Small intestine (tissue), 7 donors: Measurements from ENCODE around the gene EYA3. TPM values are rescaled to one million over a fixed set of nuclear protein-coding genes. Genes with fewer than 3 reads are reported as not detected.

Source experiments
- DNase-seq, 2 donors: peaks; one replicate each; pipeline versions ENCODE4 v3.0.0 to v3.0.0-alpha.2; 2013
- FAIRE-seq: peaks from 2 replicates; lab custom pipeline; 2012; peaks lifted over from hg19 to GRCh38; lab: Jason Lieb, UNC
- H3K27ac ChIP-seq, 3 donors: one replicate each; pipeline ENCODE4 v1.5.1; 2013; ENCODE audit warnings: low read length in 2 of 3, mild to moderate bottlenecking in 2 of 3, control low read depth in 1 of 3, inconsistent platforms in 1 of 3, low read depth in 1 of 3, moderate library complexity in 1 of 3
- H3K27me3 ChIP-seq, 3 donors: one replicate each; pipeline ENCODE4 v1.6.1; 2013; ENCODE audit warnings: low read length in 3 of 3, inconsistent platforms in 1 of 3; ENCODE audit not compliant: control insufficient read depth in 3 of 3, insufficient read depth in 3 of 3
- H3K36me3 ChIP-seq, 3 donors: one replicate each; pipeline ENCODE4 v1.6.1; 2013; ENCODE audit warnings: low read length in 3 of 3, inconsistent platforms in 1 of 3, low read depth in 1 of 3, mild to moderate bottlenecking in 1 of 3, moderate library complexity in 1 of 3; ENCODE audit not compliant: control insufficient read depth in 3 of 3, insufficient read depth in 2 of 3
- H3K4me1 ChIP-seq, 3 donors: one replicate each; pipeline ENCODE4 v1.6.1; 2013; ENCODE audit warnings: low read length in 2 of 3, inconsistent platforms in 1 of 3, low read depth in 1 of 3, mild to moderate bottlenecking in 1 of 3, moderate library complexity in 1 of 3; ENCODE audit not compliant: control insufficient read depth in 3 of 3, insufficient read depth in 2 of 3
- H3K4me3 ChIP-seq, 3 donors: one replicate each; pipeline ENCODE4 v1.5.1; 2013; ENCODE audit warnings: low read length in 3 of 3, control low read depth in 1 of 3, inconsistent platforms in 1 of 3, low read depth in 1 of 3, mild to moderate bottlenecking in 1 of 3, moderate library complexity in 1 of 3
- H3K9me3 ChIP-seq, 2 donors: one replicate each; pipeline ENCODE4 v1.6.1; 2013; ENCODE audit warnings: low read depth in 1 of 2, low read length in 1 of 2; ENCODE audit not compliant: control insufficient read depth in 2 of 2, insufficient read depth in 1 of 2
- WGBS, 3 donors: extraction: QIAGEN DNeasy Blood & Tissue Kit; methylation state at CpG; one replicate each; pipeline ENCODE4 v1.1.7; 2013; 5-methylcytosine and 5-hydroxymethylcytosine counted together
- polyA plus RNA-seq, 4 donors: library from polyadenylated mRNA; stranded (reverse) in 3 of 4; unstranded in 1 of 4; fragments of 200-250 nt in 3 of 4; fragments of 120-200 nt in 1 of 4; gene quantifications; one replicate each; pipeline versions ENCODE4 v1.2.1 to v1.2.3, GENCODE V29; 2013
- donor health status: healthy with polysubstance abuse.
- donor health status: control.
- donor health status: control.
- donor health status: Bipolar disorder and iron deficiency.
- donor health status: healthy.

EYA3 gene
- polyA plus RNA-seq, 4 donors: 3.2 to 17.4 (median 6.4) TPM

DNA sequence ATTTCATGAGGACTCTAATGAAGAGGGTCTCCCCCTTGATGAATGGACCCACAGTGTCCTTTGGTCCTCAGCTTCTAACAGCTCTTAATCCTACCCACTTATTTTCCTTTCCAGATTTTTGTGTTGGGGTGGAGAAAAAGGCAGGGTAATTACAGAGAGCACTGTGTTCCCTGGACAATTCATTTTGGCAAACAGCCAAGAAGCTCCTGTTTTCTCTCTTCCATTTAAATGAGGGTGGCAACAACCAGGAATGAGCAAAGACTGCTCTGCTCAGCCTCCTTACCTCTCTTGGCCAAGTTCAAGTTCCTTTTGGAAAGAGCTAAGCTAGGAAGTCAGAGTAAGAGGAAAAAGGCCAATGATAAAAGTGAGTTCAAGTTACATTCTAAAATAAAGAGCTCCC, 116.7 kb downstream of the EYA3 start:
- no peak for DNase-seq
- Histone ChIP-seq H3K4me3 (no peak overlapping the region), H3K36me3 (peaks cover 2 to 33% (median 20%) of the 10 kb centered on the region in 3 donors), H3K27ac (no peak overlapping the region), H3K4me1 (no peaks in the 10 kb centered on the region), H3K27me3 (no peaks in the 10 kb centered on the region), H3K9me3 (no peaks in the 10 kb centered on the region)
- no peak for FAIRE-seq

DNA sequence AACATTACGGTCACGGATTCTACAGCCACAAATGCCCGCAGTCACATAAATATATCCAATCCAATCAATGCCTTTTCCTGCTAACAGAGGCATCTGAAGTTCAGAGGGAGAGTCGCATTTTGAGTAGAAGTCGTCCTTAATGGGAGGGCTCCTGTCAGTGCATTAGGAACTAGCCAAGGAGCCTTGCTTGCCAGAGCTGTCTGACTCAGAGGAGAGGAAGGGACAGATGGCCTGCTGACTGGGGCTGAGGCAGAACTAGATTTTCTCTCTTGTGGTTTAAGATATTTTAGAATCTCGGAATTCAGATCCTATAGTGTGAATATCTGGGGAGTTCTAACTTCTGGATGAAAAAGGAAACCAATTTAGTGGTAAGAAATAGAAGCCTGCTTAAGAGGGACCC, 118.0 kb downstream of the EYA3 start:
- Histone ChIP-seq H3K4me3 (no peak overlapping the region), H3K36me3 (peaks cover 2 to 45% (median 18%) of the 10 kb centered on the region in 3 donors), H3K27me3 (no peaks in the 10 kb centered on the region), H3K9me3 (no peaks in the 10 kb centered on the region), H3K27ac (no peak overlapping the region), H3K4me1 (no peaks in the 10 kb centered on the region)
- no peak for DNase-seq
- FAIRE-seq: no peak
- WGBS, 3 donors: 82 to 92% (median 92%) methylated on average over 6 of the region's 6 CpGs

DNA sequence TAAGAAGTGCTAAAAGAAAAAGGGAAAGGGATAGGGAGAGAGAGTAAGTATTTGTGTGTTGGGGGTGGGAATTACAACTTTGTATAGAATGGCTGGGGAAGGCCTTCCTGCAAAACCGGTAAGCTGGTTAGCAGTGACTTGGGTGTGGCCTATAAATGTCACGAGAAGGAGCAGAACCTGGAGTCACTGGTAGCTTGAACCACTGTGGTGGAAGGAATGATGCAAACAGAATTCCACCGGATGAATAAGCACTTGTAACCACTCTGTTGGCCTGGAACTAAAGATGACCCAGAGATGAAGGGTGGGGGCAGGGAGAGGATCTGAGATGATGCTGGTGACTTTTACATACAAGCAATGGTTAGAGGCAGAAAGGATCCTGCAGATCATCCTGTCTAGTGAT, 119.7 kb downstream of the EYA3 start:
- no peak overlapping the region for H3K27ac ChIP-seq
- DNase-seq (no peak), FAIRE-seq (no peak)
- H3K36me3 ChIP-seq: peaks cover 2 to 58% (median 13%) of the 10 kb centered on the region in 3 donors
- no peaks in the 10 kb centered on the region for H3K9me3 ChIP-seq
- WGBS, 3 donors: 54 to 66% (median 61%) methylated on average over 3 of the region's 3 CpGs
- no peaks in the 10 kb centered on the region for H3K27me3 ChIP-seq
- H3K4me3 ChIP-seq: no peak overlapping the region
- H3K4me1 ChIP-seq: no peaks in the 10 kb centered on the region

DNA sequence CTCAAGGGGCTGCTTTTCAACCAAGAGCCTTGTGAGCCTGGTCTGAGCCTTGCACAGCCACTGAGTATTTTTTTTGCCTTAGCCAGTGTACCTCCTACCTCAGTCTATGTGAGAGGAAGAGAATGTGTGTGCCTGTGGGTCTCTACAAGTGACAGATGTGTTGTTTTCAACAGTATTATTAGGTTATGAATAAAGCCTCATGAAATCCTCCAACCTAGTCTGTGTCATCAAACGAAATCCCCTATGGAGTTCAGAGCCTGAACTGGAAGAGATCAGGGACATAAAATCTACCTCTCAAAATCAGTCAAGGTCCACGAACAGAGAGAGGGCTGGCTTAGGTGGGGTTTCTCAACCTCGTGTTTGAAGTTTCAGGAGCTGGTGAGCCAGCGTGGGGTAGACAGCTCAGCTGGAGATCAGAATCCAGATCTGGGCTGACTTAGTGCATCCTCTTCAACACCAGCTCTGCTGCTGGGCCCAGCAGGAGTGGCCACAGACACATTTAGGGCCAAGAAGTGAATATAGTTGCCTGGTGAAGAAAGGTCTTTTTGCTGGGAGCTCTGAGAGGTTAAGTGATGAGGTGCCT, 120.4 kb downstream of the EYA3 start:
- peaks cover 0 to 62% (median 11%) of the 10 kb centered on the region in 3 donors for H3K36me3 ChIP-seq
- 78 to 86% (median 81%) methylated on average over 4 of the region's 4 CpGs for WGBS, 3 donors
- FAIRE-seq: no peak
- DNase-seq: no peak
- H3K27me3 ChIP-seq: no peaks in the 10 kb centered on the region
- H3K4me1 ChIP-seq: no peaks in the 10 kb centered on the region
- H3K4me3 ChIP-seq: no peak overlapping the region
- peak overlapping the region in 1 of 3 donors; percentile 17 for H3K27ac ChIP-seq
- no peaks in the 10 kb centered on the region for H3K9me3 ChIP-seq

GRCh38 chr1:27967106-27967883, 121.1 kb downstream of the EYA3 start:
- WGBS, 3 donors: 92 to 95% (median 94%) methylated on average over 12 of the region's 12 CpGs
- no peaks in the 10 kb centered on the region for H3K27me3 ChIP-seq
- FAIRE-seq (no peak), DNase-seq (no peak)
- peaks cover 0 to 63% (median 10%) of the 10 kb centered on the region in 3 donors for H3K36me3 ChIP-seq
- H3K9me3 ChIP-seq: no peaks in the 10 kb centered on the region
- no peak overlapping the region for H3K27ac ChIP-seq
- H3K4me3 ChIP-seq: no peak overlapping the region
- H3K4me1 ChIP-seq: no peaks in the 10 kb centered on the region

DNA sequence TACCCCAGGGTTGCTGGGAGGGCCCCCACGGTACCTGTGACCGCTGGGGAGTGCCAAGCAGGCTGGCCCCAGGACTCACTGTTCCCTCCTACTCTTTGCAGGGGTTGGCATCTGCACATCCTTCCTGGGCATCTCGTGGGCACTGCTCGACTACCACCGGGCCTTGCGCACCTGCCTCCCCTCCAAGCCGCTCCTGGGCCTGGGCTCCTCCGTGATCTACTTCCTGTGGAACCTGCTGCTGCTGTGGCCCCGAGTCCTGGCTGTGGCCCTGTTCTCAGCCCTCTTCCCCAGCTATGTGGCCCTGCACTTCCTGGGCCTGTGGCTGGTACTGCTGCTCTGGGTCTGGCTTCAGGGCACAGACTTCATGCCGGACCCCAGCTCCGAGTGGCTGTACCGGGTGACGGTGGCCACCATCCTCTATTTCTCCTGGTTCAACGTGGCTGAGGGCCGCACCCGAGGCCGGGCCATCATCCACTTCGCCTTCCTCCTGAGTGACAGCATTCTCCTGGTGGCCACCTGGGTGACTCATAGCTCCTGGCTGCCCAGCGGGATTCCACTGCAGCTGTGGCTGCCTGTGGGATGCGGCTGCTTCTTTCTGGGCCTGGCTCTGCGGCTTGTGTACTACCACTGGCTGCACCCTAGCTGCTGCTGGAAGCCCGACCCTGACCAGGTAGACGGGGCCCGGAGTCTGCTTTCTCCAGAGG, 121.9 kb downstream of the EYA3 start:
- no peaks in the 10 kb centered on the region for H3K9me3 ChIP-seq
- H3K4me1 ChIP-seq: no peaks in the 10 kb centered on the region
- WGBS, 3 donors: 91 to 94% (median 94%) methylated on average over 24 of the region's 24 CpGs
- DNase-seq (no peak), FAIRE-seq (no peak)
- H3K4me3 ChIP-seq: no peak overlapping the region
- no peaks in the 10 kb centered on the region for H3K27me3 ChIP-seq
- no peak overlapping the region for H3K27ac ChIP-seq
- peaks cover 0 to 65% (median 10%) of the 10 kb centered on the region in 3 donors for H3K36me3 ChIP-seq

GRCh38 chr1:27963393-27963792, 125.0 kb downstream of the EYA3 start:
- H3K36me3 ChIP-seq: peaks cover 0 to 61% (median 10%) of the 10 kb centered on the region in 3 donors
- no peaks in the 10 kb centered on the region for H3K9me3 ChIP-seq
- peaks cover 0 to 10% (median 0%) of the 10 kb centered on the region in 3 donors for H3K4me1 ChIP-seq
- no peak overlapping the region for H3K4me3 ChIP-seq
- H3K27ac ChIP-seq: no peak overlapping the region
- 92 to 96% (median 94%) methylated on average over 11 of the region's 11 CpGs for WGBS, 3 donors
- no peak for FAIRE-seq
- no peaks in the 10 kb centered on the region for H3K27me3 ChIP-seq
- DNase-seq: no peak

- peaks cover 0 to 10% (median 0%) of the 10 kb centered on the region in 3 donors for H3K4me1 ChIP-seq
- 51 to 64% (median 57%) methylated on average over 4 of the region's 4 CpGs for whole genome bisulfite sequencing, 3 donors
- H3K36me3 ChIP-seq: peaks cover 0 to 55% (median 1%) of the 10 kb centered on the region in 3 donors
- H3K27me3 ChIP-seq: no peaks in the 10 kb centered on the region
- H3K9me3 ChIP-seq: no peaks in the 10 kb centered on the region
- no peak for DNase-seq
- no peak for FAIRE-seq
- no peak overlapping the region for H3K4me3 ChIP-seq
- H3K27ac ChIP-seq: peak overlapping the region in 1 of 3 donors; percentile 9
Observed at GRCh38 chr1:27961646-27962221, 126.7 kb downstream of the EYA3 start.
